Gastroesophageal sphincter (tissue), 3 donors: ENCODE measurements around the gene SCRT2.

Experiments
- CTCF ChIP-seq, 4 experiments: fragments of 200-600 bp in 2 of 4; fragments of 450-650 bp in 2 of 4; sonication (generic) in 1 of 4; IDR thresholded peaks; one replicate each; pipeline ENCODE4 v1.5.1; 2017 to 2019; ENCODE audit warnings: antibody characterized with exemption in 4 of 4, mild to moderate bottlenecking in 2 of 4, moderate library complexity in 2 of 4
- POLR2A ChIP-seq, 2 donors: fragments of 450-650 bp; IDR thresholded peaks; one replicate each; pipeline ENCODE4 v1.6.1; 2017; ENCODE audit warnings: antibody characterized with exemption in 2 of 2, mild to moderate bottlenecking in 2 of 2, moderate library complexity in 1 of 2
- POLR2AphosphoS5 ChIP-seq: sonication (generic); formaldehyde crosslinking; IDR thresholded peaks from one replicate; pipeline ENCODE4 v1.6.1; 2017; ENCODE audit warnings: antibody characterized with exemption

GRCh38 chr20:662277-663192 is 13.1 kb downstream of the SCRT2 start:
- TF ChIP-seq CTCF (IDR thresholded peaks at IDR 0.05) (no peak), POLR2A (IDR thresholded peaks at IDR 0.05) (no peak), POLR2AphosphoS5 (no peak)
